Measurements from ENCODE around the gene SREBF2.

DNA sequence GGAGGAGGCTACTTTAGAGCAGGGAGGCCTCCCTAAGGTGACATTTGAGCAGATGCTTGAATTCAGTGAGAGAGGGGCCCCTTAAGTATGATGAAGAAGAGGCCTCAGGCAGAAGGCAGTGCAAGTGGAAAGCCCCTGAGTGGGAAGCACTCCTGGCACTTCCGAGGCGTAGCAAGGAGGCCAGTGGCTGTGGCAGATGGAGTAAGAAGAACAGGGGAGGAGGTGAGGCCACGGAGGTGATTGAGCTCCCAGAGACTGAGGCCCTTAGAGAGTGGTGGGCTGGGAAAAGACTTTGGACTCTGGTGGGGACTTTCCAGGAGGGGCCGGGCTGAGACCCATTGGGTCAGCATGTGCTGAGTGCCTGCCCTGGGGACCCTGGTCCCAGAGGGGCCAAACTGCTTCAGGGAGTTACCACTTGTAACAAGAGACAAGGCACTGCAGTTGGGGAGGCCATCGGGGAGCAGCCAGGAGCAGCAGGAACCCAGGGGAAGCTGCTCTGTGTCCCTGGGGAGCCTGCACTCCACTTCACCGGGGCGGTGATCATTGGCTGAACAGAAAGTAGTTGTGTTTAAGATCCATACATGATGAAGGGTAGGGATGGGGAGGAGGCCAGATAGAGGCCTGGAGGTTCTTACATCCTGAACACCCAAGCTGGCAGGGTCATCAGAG lies 116.5 kb downstream of the SREBF2 start:
- TF ChIP-seq, protein P1, sequence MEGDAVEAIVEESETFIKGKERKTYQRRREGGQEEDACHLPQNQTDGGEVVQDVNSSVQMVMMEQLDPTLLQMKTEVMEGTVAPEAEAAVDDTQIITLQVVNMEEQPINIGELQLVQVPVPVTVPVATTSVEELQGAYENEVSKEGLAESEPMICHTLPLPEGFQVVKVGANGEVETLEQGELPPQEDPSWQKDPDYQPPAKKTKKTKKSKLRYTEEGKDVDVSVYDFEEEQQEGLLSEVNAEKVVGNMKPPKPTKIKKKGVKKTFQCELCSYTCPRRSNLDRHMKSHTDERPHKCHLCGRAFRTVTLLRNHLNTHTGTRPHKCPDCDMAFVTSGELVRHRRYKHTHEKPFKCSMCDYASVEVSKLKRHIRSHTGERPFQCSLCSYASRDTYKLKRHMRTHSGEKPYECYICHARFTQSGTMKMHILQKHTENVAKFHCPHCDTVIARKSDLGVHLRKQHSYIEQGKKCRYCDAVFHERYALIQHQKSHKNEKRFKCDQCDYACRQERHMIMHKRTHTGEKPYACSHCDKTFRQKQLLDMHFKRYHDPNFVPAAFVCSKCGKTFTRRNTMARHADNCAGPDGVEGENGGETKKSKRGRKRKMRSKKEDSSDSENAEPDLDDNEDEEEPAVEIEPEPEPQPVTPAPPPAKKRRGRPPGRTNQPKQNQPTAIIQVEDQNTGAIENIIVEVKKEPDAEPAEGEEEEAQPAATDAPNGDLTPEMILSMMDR (IDR thresholded peaks at IDR 0.05), result no peak
- TF ChIP-seq POLR2AphosphoS5 (IDR thresholded peaks at IDR 0.05), result no peak
